GM19455 (cell line): Measurements from ENCODE around the gene CRMP1.

Experiments
- ATAC-seq: cut with Tn5 transposase; IDR thresholded peaks from one replicate; pipeline ENCODE4 v1.9.1; 2021; ENCODE audit not compliant: unreplicated experiment

CRMP1 gene

DNA sequence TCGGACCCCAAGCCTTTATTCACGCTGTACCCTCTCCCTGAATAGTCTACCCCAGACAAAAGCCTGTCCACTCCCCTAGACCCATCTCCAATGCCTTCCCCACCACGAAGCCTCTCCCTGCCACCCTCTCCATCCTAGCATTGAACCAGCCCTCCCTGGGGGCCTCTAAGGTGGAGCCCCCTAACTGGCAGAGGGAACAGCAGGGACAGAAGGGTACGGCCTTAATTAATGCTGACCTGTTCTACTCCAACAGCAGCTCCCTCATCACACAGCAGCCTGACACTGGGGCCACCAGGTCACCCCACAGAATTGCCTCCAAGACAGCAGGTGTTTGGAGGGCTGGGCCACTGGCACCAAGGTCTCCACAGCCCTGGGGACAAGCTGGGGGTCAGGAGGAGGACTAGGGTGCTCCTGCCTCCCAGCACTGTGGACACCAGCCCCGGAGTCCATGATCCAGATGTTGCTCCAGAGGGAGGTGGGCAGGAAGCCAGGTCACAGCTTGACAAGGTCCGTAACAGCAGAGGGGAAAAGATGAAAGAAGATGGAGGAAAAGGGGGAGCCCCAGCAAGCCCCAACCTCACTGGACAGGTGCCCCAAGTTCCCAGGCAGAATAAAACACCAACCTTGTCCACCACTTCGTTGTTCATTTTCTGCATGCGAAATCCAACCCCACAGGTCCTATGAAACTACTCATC is 3.7 kb downstream of the CRMP1 start:
- ATAC-seq = no peak

DNA sequence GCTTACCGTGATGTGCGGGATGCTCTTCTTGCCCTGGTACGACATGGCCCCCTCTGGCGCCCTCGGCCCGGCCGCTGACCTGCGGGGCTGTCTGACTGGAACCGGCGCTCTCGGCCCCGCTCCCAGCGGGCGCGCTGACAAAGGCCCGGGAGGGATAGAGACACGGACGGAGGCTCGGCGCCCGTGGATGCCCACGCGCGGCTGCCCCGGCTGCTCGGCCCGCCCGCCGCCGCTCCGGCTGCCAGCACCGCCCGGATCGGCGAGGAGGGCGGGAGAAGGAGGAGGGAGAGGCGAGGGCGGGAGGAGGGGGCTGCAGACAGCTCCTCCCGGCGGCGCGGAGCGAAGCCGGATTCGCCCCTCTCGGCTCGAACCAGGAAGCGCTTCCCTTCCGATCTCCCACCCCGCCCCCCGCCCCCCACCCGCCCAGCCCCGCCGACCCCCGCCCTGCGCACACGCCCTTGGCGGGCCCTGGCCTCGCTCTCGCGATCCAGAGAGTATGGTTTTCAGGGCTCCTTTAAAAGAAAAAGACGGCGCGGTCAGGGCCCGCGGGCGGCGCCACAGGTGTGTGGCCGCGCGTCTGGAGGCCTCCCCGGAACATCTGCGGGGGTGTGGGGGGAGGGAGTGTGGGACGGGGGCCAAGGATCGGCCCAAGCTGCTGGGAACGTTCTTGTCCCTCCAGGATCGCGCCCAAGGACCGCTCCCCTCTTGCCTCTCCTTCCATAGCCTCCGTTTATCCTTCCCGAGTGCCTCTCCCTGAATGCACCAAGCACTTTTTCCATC is 4.5 kb downstream of the CRMP1 start:
- ATAC-seq = no peak

DNA sequence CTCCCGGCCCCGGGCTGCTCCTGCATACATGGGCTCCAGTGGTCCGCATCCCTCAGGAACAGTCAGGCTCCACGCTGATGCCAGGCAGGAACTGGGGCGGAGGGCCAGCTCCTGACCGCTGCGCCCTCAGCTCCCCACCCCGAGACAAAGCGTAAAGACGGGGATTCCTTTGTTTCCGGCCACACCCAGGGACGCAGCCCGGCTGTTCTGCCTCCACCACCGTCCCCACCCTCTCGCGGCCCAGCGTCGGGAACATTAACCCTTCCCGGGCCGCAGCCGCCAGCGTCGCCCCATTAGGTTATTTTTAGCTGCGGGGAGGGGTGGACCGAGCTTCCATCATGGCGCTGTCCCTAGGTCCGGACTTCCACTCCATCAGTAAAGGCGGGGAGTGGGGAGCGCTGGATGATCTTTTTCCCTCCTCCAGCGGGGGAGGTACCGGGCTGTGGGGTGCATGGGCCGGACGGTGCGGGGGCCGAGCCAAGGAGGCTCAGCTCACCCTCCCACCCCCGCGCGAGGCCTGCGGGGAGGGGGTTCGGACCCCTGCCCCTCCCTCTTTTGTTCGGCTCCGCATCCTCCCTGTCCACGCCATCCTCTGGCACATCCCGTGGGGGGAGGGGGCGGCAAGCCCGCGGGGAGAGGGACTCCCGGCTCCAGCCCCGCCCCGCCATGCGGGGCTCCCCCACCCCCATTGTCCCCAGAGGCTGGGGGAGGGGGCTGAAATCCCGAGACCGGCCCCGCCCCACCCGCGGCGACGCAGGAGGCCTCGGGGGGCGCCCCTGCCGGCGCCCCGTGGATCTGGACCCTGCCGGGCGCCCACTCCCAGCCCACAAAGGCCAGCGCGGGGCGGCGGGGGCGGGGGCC is 5.3 kb downstream of the CRMP1 start:
- no peak for ATAC-seq

DNA sequence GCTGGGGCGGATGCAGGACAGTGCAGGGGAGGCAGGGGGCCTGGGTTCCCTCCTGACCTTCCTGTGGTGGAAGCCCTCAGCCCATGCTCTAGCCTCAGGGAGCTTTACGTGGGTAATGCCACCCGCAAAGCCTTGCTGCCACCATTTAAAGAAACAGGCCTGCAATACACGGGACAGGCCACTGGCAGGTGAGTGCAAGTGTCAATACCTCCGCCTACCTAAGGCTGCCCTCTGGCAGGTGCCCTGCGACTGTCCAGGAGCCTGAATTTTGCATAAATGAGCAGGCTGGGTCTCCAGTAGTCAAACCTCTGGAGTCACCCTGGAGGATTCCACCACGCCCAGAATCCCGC is 5.9 kb downstream of the CRMP1 start:
- ATAC-seq = no peak

DNA sequence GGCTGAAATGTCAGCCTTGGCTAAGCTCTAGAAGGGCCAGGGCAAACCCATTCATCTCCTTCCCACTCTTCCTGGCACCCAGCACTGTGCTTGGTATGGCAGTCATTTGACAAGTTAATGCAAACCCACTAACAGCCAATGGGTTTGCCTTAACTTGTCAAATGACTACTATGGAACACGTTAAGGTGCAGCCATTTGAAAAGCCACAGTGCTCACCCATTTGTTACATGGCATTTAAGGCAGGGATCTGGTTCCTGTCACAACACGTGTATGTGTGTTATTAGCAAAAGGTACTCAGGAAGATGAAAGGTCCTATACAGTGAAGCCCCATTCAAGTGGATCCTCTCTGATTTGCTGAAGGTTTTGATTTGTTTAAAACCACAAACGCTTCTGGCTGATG is 7.2 kb downstream of the CRMP1 start:
- ATAC-seq = no peak

DNA sequence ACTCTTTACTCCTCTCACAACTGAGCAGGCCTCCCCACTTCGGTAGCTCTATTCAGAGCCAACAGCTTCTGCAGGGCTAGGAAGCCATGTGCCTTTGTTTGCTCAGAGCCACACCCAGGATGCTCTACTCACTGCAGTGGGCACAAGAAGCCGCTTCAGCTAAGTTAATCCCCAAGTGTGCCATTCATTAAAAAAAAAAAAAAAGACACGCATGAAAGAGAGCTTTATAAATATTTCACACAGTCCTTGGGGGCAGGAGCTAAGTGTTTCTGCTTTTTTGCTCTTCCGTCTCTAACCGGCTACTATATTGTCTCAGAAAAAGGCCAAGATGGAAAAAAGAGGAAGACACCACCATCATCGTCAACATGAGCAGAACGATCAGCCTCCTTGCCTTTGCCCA is 8.1 kb downstream of the CRMP1 start:
- no peak for ATAC-seq

DNA sequence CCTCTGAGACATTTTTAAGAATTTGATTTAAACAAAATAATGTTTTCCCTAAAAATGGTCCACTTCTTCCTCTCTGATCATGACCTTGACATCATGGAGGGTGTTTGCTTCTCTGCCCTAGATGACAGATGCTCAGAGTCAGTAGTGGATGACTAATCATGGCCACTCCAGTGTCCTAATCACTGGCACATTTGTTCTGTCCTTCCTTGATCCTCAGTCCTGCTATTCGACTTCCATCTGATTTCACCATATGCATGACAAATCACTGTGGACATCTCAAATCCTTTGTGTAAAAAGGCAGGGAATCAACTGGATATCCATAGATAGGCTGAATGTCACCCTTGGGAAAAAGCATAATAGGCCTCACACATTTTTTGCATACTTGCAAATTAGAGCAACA is 9.0 kb downstream of the CRMP1 start:
- ATAC-seq = no peak

DNA sequence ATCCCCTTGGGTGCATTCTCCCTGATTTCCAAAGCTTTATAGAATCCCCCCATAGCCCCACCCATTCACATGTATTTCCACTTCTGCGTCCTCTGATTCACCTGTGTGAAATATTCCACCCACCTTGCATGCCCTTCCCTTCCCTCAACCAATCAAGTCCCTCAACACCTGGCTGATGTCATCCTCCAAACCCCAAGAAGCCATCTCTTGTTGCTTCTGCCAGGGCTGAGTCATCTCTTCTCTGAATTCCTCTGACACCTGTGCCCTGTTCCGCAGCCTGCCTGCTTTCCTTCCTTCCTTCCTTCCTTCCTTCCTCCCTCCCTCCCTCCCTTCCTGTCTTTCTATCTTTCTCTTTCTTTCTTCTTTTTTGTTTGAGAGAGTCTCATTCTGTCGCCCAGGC is 9.9 kb downstream of the CRMP1 start:
- no peak for ATAC-seq

DNA sequence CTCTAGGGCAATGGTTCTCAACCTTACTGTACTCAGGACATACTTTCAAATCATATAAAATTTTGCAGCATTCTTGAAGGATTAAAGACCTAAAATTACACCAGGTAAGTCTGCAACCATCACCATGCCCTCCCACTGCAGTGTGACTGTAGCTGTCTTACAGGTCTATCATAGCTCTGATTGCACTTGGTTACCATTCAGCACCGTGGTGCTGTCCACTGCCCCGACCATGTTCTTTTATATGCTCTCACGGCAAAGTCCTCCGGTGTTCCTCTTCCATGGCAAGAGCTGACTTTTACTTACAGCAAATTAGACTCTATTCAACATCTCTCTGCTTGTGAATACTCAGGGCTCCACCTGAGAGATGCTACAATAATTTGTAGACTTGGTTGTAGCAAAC is 11.5 kb downstream of the CRMP1 start:
- ATAC-seq = no peak

DNA sequence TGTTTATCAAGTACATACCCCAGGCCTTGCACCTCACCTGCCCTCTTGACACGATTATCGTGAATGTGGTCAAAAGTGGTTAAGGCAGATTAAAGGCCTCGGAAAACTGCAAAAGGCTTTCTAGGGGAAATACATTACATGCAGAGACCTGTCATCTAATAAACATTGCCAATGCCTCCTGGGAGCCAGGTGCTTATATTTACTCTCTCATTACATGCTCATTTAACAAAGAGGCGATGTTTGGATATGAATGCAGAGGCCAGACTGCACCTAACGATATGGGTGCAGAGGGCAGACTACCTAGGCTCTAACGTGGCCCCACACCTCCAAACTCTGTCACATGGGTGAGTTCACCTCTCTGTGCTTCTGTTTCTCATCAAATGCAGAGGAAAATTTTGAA is 14.5 kb downstream of the CRMP1 start:
- ATAC-seq = no peak

DNA sequence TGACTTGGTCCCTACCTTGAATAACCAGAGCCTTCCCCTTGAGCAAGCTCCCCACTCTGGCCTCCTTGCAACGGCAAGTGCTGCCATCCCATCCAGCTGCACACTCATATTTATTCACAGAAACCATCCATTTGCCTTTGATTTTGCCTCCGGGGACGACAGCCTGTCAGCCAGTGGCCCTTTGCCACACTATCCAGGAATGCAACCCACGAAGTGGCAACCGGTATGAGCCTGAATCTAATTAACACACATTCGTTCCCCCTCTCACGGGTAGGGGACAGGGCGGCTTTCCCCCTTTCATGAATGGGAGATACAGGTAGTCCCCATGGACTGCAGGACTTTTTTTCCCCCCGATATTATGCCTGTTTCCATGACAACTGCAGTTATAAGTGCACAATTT is 15.5 kb downstream of the CRMP1 start:
- ATAC-seq = no peak

DNA sequence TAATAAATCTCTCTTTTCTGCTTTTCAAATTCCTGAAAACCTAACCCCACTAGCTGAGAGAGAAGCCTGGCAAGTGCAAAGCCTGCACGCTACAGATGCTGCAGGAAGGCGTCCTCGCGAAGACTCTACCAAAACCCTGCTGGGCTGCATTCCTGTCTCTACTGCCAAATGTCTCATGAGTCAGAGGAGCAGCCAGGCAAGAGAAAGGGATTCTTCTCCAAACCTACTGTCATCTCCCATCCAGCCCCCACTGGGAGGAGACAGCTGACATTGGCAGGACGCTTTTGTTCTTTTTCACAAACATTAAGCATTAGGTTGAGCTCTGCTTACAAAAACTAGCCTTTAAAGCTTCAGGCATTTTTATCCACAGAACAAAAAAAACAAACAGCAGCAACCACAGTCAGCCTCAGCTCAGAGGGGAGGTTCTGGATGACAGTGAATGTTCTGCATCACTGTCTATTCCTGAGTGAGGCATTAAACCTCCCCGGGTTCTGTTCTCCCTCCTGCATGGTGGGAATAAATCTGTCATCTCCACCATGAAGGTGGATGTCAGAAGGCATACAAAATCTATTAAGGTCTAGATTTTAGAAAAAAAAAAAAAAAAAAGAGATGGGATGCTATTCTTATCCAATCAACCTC is 18.0 kb downstream of the CRMP1 start:
- ATAC-seq = no peak

DNA sequence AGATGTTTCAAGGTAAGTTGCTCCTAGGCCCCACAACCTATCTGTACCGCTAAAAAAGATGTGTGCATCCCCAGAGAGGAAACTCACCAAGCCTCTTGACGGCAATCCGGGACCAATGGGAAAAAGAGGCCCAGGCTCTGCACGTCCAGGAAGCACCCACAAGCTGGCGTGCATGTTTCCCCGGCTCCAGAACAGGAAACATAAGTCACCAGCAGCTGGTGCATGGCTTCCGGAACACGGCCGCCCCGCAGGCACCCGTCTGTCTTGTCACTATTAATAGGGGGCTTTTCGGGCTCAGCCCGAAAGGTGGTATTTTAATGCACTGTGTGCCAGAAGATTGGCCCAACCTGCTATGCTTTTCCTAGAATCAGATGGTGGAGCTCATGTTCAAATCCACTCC is 22.2 kb downstream of the CRMP1 start:
- ATAC-seq = no peak

DNA sequence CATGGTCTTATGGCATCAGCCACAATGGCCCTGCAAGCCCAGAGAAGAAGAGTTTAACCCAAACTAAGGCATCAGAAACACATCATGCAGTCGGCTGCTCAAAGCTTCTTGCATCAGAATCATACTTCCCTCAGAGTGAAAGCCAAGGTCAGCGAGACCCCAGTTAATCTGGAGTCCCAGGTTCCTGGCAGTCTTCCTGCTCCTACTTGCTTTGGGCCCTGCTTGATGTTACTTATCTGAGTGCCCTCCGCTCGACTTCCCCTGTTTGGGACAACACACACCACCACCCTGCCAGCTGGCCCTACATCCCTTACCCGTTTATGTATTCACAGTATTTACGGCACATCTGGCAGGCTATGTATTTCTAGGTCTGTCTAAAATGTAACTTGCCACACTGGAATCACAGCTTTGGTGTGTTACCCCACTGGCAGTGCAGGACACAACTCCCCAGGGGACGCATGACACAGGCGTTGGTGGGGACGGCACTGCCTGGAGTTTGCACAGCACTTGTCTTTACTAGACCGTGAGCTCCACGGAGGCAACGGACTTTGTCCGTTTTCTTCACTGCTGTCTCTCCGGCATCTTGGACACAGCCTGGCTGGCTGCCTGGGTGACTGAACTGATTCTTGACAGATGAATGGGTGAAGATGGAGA is 22.8 kb downstream of the CRMP1 start:
- no peak for ATAC-seq

DNA sequence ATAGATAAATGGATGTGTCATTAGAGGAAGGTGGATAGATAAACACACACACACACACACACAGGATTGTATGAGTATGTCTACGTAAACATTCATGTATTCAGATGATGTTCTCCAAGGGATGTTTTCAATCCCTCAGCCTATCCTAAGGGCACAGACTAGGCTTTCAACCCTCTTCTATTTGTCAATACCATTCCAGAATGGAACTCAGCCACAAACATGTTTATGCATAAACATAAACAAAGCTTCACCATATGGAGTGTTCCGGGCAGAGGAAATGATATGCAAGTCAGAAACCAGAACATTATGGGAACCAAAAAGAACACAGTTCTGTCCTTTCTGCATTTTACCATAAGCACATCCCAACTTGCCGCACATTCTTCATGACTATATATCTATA is 25.0 kb downstream of the CRMP1 start:
- no peak for ATAC-seq

DNA sequence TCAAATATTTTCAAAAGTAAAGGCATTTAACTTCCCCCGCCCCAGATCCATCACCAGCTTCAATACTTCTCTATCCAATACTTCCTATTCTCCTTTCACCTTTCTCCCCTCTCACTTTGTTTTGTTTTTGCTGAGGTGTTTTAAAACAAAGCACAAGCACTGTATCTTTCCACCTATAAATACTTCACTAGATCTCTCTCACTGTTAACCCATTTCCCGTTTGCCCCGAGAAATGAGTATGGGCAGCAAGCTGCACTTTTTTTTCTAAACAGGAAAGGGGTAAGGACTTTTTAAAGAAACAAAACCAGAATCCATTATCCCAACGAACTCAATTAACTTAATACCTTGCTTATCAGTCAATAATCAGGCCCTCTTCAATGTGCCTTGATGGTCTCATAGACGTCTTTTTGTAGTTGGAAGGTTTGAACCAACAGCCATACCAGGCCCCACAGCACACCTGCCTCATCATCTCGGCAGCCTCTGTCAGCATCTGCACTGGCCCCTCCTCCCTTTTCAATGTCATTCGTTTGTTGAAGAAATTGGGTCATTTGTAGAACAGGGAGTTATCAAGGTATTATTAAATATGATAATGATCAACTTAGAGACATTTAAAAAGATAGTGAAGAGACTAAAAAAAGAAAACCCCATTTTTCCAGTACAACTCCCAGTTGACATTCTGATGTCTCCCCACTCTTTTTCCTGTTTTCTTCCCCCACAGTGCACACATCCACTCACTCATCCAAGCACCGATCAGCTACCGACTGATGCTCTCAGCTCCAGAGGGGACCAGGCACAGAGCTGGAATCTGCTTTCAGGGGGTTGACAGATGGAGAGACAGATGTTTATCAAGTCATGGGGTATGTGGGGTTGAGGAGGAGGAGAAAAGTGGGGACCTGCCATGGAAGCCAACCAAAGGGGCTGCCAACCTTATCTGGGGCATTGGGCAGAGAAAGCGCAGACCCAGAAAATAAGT is 25.8 kb downstream of the CRMP1 start:
- no peak for ATAC-seq

DNA sequence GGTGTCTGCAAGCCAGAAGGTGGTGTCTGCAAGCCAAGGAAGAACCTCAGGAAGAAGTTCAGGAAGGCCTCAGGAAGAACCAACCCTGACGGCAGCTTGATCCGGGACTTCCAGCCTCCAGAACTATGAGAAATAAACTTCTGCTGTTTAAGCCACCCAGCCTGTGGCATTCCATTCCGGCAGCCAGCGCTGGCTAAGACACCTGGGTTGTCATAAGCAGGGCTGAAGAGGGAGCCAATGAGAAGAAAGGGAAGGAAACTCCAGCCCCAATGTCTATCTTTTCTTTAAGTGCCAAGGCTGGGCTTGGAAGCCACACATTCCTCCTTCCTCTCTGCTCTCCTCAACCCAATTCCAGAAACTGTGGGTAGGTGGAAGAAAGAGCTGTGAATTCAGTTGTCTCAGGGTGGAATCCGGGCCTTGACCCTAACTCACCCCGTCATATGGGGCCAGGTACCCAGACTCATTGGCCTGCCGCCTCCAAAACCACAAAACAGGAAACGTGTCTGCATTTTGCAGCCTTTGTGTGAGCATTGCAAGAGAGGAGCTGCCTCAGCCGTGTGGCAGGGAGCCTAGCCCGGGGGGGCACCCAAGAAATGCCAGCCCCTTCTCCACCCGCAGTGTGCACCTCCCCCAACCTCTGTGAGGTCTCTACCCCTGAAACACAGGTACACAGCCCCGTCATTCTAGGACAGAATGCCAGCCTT is 26.8 kb downstream of the CRMP1 start:
- ATAC-seq = no peak

DNA sequence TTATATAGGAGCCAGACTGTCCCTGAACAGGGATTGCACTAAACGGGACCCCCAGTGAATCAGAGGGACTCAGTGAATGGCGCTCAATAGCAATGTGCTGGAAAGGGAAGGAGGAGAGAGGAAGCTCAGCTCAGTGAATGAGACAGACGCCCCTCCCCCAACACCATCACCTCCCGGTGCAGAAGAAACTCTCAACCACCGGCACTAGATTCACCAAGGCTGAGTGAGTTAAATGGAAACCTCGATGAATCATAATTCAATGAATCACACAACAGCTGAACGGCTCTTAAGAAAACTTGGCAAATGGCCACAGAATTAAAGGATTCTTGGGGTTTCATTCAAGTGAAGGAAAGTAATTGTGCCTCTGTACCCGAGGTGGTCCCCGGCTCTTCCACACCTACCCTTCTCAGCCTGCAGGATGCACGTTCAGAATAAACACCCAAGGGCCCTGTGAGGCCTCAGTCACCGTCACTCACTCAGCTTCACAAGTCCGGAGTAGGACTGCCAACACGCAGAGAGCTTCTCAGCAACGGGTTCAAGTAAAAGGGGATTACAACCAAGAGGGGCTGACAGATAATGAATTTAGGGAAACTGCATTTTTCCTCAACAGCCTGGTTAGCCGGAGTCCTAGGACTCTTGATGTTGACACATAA is 29.3 kb downstream of the CRMP1 start:
- ATAC-seq = no peak
